IMR-90 (cell line): ENCODE measurements around the gene KRTAP10-1. TPM values are rescaled to one million over a fixed set of nuclear protein-coding genes. Genes with fewer than 3 reads are reported as not detected.

Source experiments
- ATAC-seq: fragments of 200-7000 bp; cut with Tn5 transposase; 2 replicates; pipeline ENCODE4 v1.9.1; 2020; ENCODE audit warnings: low read depth, mild to moderate bottlenecking, moderate library complexity
- BruUV-seq: library from RNA; stranded (reverse); fragments of 400-500 nt; replicated peaks from 2 replicates; lab custom pipeline; 2021; lab: Mats Ljungman, UMichigan
- CTCF ChIA-PET: fragments of 300-600 bp; formaldehyde crosslinking; extraction: SDS; loops from one replicate; lab custom pipeline; 2021; ENCODE audit warnings: antibody characterized with exemption; lab: Yijun Ruan, JAX
- POLR2A ChIA-PET: fragments of 300-600 bp; sonication (Branson Sonifier 250); formaldehyde crosslinking; loops from one replicate; lab custom pipeline; 2022; ENCODE audit warnings: antibody characterized with exemption; ENCODE audit not compliant: unreplicated experiment; lab: Charles Lee
- DNase-seq: peaks from one replicate; pipeline ENCODE4 v3.0.0; 2013
- H2AFZ ChIP-seq: replicated peaks from 2 replicates; pipeline ENCODE3; 2013; ENCODE audit warnings: low read length, mild to moderate bottlenecking; ENCODE audit not compliant: poor library complexity
- H2AK5ac ChIP-seq: 2 replicates; pipeline ENCODE4 v1.6.1; 2013; ENCODE audit warnings: low read depth, low read length, inconsistent platforms
- H2AK9ac ChIP-seq: replicated peaks from 2 replicates; pipeline ENCODE3; 2013; ENCODE audit warnings: mild to moderate bottlenecking, low read depth, low read length, moderate library complexity; ENCODE audit not compliant: poor library complexity
- H2BK120ac ChIP-seq: 2 replicates; pipeline ENCODE4 v1.6.1; 2013; ENCODE audit warnings: low read depth, low read length, inconsistent platforms
- H2BK15ac ChIP-seq: 3 replicates; pipeline ENCODE4 v1.6.1; 2013; ENCODE audit warnings: low read depth, low read length, inconsistent platforms
- H2BK20ac ChIP-seq: 2 replicates; pipeline ENCODE4 v1.6.1; 2013; ENCODE audit warnings: low read depth, mild to moderate bottlenecking, inconsistent platforms, low read length, moderate library complexity
- H2BK5ac ChIP-seq: 2 replicates; pipeline ENCODE4 v1.6.1; 2013; ENCODE audit warnings: mild to moderate bottlenecking, low read depth, low read length, inconsistent platforms; ENCODE audit not compliant: poor library complexity, severe bottlenecking
- H3K14ac ChIP-seq: replicated peaks from 2 replicates; pipeline ENCODE4 v1.6.1; 2013; ENCODE audit warnings: low read depth, low read length, inconsistent platforms
- H3K18ac ChIP-seq: 2 replicates; pipeline ENCODE4 v1.6.1; 2013; ENCODE audit warnings: low read depth, low read length, control low read depth
- H3K23ac ChIP-seq: 2 replicates; pipeline ENCODE4 v1.6.1; 2013; ENCODE audit warnings: low read depth, low read length, inconsistent platforms
- H3K27ac ChIP-seq: 2 replicates; pipeline ENCODE4 v1.5.1; 2013; ENCODE audit warnings: mild to moderate bottlenecking, control low read depth, low read length; ENCODE audit not compliant: insufficient read depth
- H3K27me3 ChIP-seq: 2 replicates; pipeline ENCODE4 v1.6.1; 2013; ENCODE audit warnings: low read length; ENCODE audit not compliant: control insufficient read depth, insufficient read depth
- H3K36me3 ChIP-seq: 2 replicates; pipeline ENCODE4 v1.6.1; 2013; ENCODE audit warnings: low read length, mixed read lengths; ENCODE audit not compliant: control insufficient read depth, insufficient read depth
- H3K4ac ChIP-seq: 2 replicates; pipeline ENCODE4 v1.6.1; 2013; ENCODE audit warnings: low read depth, low read length, inconsistent platforms
- H3K4me1 ChIP-seq: 2 replicates; pipeline ENCODE4 v1.6.1; 2013; ENCODE audit warnings: low read length, mixed read lengths; ENCODE audit not compliant: control insufficient read depth, insufficient read depth
- H3K4me2 ChIP-seq: 2 replicates; pipeline ENCODE4 v1.6.1; 2013; ENCODE audit warnings: low read depth, mild to moderate bottlenecking, control low read depth, low read length, moderate library complexity
- H3K4me3 ChIP-seq: 2 replicates; pipeline ENCODE4 v1.5.1; 2013; ENCODE audit warnings: low read depth, mild to moderate bottlenecking, control low read depth, low read length, moderate library complexity; ENCODE audit not compliant: insufficient read depth
- H3K56ac ChIP-seq: 2 replicates; pipeline ENCODE4 v1.6.1; 2013; ENCODE audit warnings: low read length, inconsistent platforms; ENCODE audit not compliant: insufficient read depth; ENCODE audit errors: extremely low read depth
- H3K79me1 ChIP-seq, 2 experiments: 2 replicates each; pipeline ENCODE4 v1.6.1; 2013; ENCODE audit warnings: low read length in 2 of 2, inconsistent platforms in 1 of 2, low read depth in 1 of 2
- H3K9ac ChIP-seq: 2 replicates; pipeline ENCODE4 v1.6.1; 2013; ENCODE audit warnings: low read depth, low read length, control low read depth
- H3K9me1 ChIP-seq: 2 replicates; pipeline ENCODE4 v1.6.1; 2013; ENCODE audit warnings: low read length, inconsistent platforms; ENCODE audit not compliant: insufficient read depth
- H3K9me3 ChIP-seq: 2 replicates; pipeline ENCODE4 v1.6.1; 2013; ENCODE audit warnings: low read length; ENCODE audit not compliant: control insufficient read depth, insufficient read depth
- H4K20me1 ChIP-seq: 2 replicates; pipeline ENCODE4 v1.6.1; 2013; ENCODE audit warnings: low read length, inconsistent platforms; ENCODE audit not compliant: insufficient read depth
- H4K5ac ChIP-seq: 2 replicates; pipeline ENCODE4 v1.6.1; 2013; ENCODE audit warnings: mild to moderate bottlenecking, low read depth, low read length, control low read depth
- H4K8ac ChIP-seq, 2 experiments: 2 replicates each; pipeline ENCODE4 v1.6.1; 2013; ENCODE audit warnings: low read depth in 2 of 2, low read length in 2 of 2, control low read depth in 1 of 2, inconsistent platforms in 1 of 2
- H4K91ac ChIP-seq: 2 replicates; pipeline ENCODE4 v1.6.1; 2013; ENCODE audit warnings: low read depth, low read length, inconsistent platforms; ENCODE audit not compliant: insufficient read depth
- CEBPB ChIP-seq: IDR thresholded peaks from 2 replicates; pipeline ENCODE4 v1.6.1; 2012; ENCODE audit warnings: low read depth, low read length, improper control_type of control experiment
- FOS ChIP-seq: fragments of 150-350 bp; IDR thresholded peaks from 2 replicates; pipeline ENCODE4 v1.6.1; 2016; ENCODE audit warnings: low read depth, low read length
- MXI1 ChIP-seq: IDR thresholded peaks from 2 replicates; pipeline ENCODE4 v1.6.1; 2012; ENCODE audit warnings: low read depth, mild to moderate bottlenecking, low read length, moderate library complexity, borderline replicate concordance
- NFE2L2 ChIP-seq: fragments of 150-350 bp; IDR thresholded peaks from 2 replicates; pipeline ENCODE4 v1.6.1; 2016; ENCODE audit warnings: low read depth, mild to moderate bottlenecking, low read length
- POLR2A ChIP-seq: IDR thresholded peaks from 2 replicates; pipeline ENCODE4 v1.6.1; 2012; ENCODE audit warnings: mild to moderate bottlenecking, low read depth, low read length
- RAD21 ChIP-seq: IDR thresholded peaks from 2 replicates; pipeline ENCODE4 v1.6.1; 2012; ENCODE audit warnings: low read length, improper control_type of control experiment
- RCOR1 ChIP-seq: IDR thresholded peaks from 2 replicates; pipeline ENCODE4 v1.6.1; 2012; ENCODE audit warnings: mild to moderate bottlenecking, low read length, improper control_type of control experiment; ENCODE audit not compliant: insufficient replicate concordance
- SMC3 ChIP-seq: fragments of 150-350 bp; IDR thresholded peaks from 2 replicates; pipeline ENCODE4 v1.6.1; 2016; ENCODE audit warnings: low read depth, mild to moderate bottlenecking, antibody characterized with exemption, low read length, moderate library complexity
- WGBS, 2 experiments: methylation state at CpG; one replicate each; pipeline versions ENCODE4 v1.1.5 to v1.1.7; 2013; ENCODE audit warnings: missing lambda C conversion rate in 2 of 2; ENCODE audit not compliant: insufficient read length in 1 of 2; ENCODE audit errors: extremely low coverage in 2 of 2; 5-methylcytosine and 5-hydroxymethylcytosine counted together
- dilution Hi-C: fragments of 300-500 bp; cut with HindIII; formaldehyde crosslinking; loops from one replicate; pipeline ENCODE4 v1.14.3; 2018; ENCODE audit warnings: low sequenced_read_pairs; ENCODE audit not compliant: unreplicated experiment
- in situ Hi-C: fragments of 300-500 bp; cut with MboI; formaldehyde crosslinking; loops from 3 replicates; pipeline ENCODE4 v1.14.3; 2019; ENCODE audit warnings: low sequenced_read_pairs, inconsistent platforms, mixed read lengths
- intact Hi-C: fragments of 100-400 bp; cut with micrococcal nuclease; formaldehyde crosslinking; loops from 2 replicates; pipeline ENCODE4 v1.10.0; 2022
- polyA plus RNA-seq, 3 experiments: library from polyadenylated mRNA; depleted of rRNA; stranded (reverse); fragments of >200 nt; gene quantifications; 2 replicates each; pipeline ENCODE4 v1.2.3, GENCODE V29; 2012; ENCODE audit warnings: low replicate concordance in 1 of 3
- total RNA-seq: library from RNA; depleted of rRNA; stranded (reverse); fragments of >200 nt; gene quantifications from 2 replicates; pipeline ENCODE4 v1.2.3, GENCODE V29; 2012
- TF ChIP-seq, protein P1 (sequence below): fragments of 150-350 bp; IDR thresholded peaks from 2 replicates; pipeline ENCODE4 v1.6.1; 2017; ENCODE audit warnings: mild to moderate bottlenecking, antibody characterized with exemption, low read length, low read depth
- TF ChIP-seq, protein P2 (sequence below): conservative IDR thresholded peaks from 2 replicates; pipeline ENCODE4 v1.5.1; 2012; ENCODE audit warnings: mild to moderate bottlenecking, low read depth, low read length, improper control_type of control experiment

The KRTAP10-1 gene
- total and polyA plus RNA-seq, 2 of the 4 experiments (the other 2 are of a cell fraction), result not detected

- no CpG with 5 or more reads among the region's 7 CpGs for WGBS, 2 experiments
- Histone ChIP-seq H3K4me2 (no peak overlapping the region), H2BK5ac (no peak overlapping the region), H3K4ac (no peak overlapping the region), H4K91ac (no peak overlapping the region), H3K14ac (no peak overlapping the region), H4K8ac (no peak overlapping the region), H3K27ac (no peak overlapping the region), H3K18ac (no peak overlapping the region), H3K56ac (no peak overlapping the region), H2BK20ac (no peak overlapping the region), H3K9me3 (peaks cover 4% of the 10 kb centered on the region; the same call in 1 of the 2 replicates), H3K4me3 (no peak overlapping the region), H2AK9ac (no peak overlapping the region), H2BK15ac (no peak overlapping the region), H3K27me3 (0 out of 2 replicates have a peak, but pooled peaks cover 2% of the 10 kb centered on the region), H3K9ac (no peak overlapping the region), H3K36me3 (no peaks in the 10 kb centered on the region), H3K23ac (no peak overlapping the region), H3K4me1 (no peaks in the 10 kb centered on the region), H4K20me1 (no peaks in the 10 kb centered on the region), H3K79me1 (no peaks in the 10 kb centered on the region), H3K9me1 (no peaks in the 10 kb centered on the region), H2BK120ac (no peak overlapping the region), H2AK5ac (no peak overlapping the region), H2AFZ (no peak overlapping the region), H4K5ac (no peak overlapping the region)
- ChIA-PET CTCF (no interaction called here), POLR2A (no interaction called here)
- intact Hi-C loops, result no loop called here
- no TSS peak for BruUV-seq
- DNase-seq (no peak), ATAC-seq (no peak)
- dilution Hi-C loops, result no loop called here
- in situ Hi-C loops, result no loop called here
- TF ChIP-seq NFE2L2 (no peak), CEBPB (no peak), POLR2A (no peak), RAD21 (no peak), FOS (no peak), RCOR1 (no peak), SMC3 (no peak), MXI1 (no peak)
- TF ChIP-seq, protein P1, sequence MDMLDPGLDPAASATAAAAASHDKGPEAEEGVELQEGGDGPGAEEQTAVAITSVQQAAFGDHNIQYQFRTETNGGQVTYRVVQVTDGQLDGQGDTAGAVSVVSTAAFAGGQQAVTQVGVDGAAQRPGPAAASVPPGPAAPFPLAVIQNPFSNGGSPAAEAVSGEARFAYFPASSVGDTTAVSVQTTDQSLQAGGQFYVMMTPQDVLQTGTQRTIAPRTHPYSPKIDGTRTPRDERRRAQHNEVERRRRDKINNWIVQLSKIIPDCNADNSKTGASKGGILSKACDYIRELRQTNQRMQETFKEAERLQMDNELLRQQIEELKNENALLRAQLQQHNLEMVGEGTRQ, result no peak
- TF ChIP-seq, protein P2, sequence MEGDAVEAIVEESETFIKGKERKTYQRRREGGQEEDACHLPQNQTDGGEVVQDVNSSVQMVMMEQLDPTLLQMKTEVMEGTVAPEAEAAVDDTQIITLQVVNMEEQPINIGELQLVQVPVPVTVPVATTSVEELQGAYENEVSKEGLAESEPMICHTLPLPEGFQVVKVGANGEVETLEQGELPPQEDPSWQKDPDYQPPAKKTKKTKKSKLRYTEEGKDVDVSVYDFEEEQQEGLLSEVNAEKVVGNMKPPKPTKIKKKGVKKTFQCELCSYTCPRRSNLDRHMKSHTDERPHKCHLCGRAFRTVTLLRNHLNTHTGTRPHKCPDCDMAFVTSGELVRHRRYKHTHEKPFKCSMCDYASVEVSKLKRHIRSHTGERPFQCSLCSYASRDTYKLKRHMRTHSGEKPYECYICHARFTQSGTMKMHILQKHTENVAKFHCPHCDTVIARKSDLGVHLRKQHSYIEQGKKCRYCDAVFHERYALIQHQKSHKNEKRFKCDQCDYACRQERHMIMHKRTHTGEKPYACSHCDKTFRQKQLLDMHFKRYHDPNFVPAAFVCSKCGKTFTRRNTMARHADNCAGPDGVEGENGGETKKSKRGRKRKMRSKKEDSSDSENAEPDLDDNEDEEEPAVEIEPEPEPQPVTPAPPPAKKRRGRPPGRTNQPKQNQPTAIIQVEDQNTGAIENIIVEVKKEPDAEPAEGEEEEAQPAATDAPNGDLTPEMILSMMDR, result no peak
These were observed 4.0 kb downstream of the KRTAP10-1 start for GRCh38 chr21:44535963-44536362.
